Measurements from ENCODE around the gene PROSER3. TPM values are rescaled to one million over a fixed set of nuclear protein-coding genes. Genes with fewer than 3 reads are reported as not detected.

The PROSER3 gene
- total RNA-seq, 1 donor from 2014 or later, result 41.7 TPM

DNA sequence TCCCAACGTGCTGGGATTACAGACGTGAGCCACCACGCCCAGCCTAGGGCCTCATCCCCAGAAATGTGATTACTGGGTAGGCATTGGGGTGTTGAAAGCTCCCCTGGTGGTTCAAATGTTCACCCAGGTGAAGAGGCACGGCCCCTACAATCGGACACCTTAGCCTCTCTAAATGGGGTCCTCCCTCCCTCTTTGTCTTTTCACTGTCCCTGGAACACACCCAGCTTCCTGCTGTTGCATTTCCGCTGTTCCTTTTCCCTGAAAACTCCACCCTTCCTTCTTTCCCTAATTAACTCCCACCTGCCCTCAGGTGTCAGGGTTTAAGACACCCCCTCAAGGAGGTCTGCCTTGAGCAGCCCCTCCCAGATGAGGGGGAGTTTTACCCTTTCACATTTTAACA lies 58.3 kb downstream of the PROSER3 start:
- Mint-ChIP-seq H3K27ac (ENCODE audit: unreplicated experiment) (no peak overlapping the region), H3K9me3 (ENCODE audit: unreplicated experiment) (peaks cover 3% of the 10 kb centered on the region), H3K36me3 (ENCODE audit: unreplicated experiment) (no peaks in the 10 kb centered on the region), H3K27me3 (ENCODE audit: unreplicated experiment) (peaks cover 5% of the 10 kb centered on the region), H3K4me1 (ENCODE audit: low read depth, unreplicated experiment) (peaks cover 4% of the 10 kb centered on the region), H3K4me3 (ENCODE audit: unreplicated experiment) (no peak overlapping the region)
- no peak for DNase-seq
- TF ChIP-seq CTCF (IDR thresholded peaks at IDR 0.05; ENCODE audit: partially characterized antibody, unreplicated experiment), result no peak

- Mint-ChIP-seq H3K27ac (ENCODE audit: unreplicated experiment) (no peak overlapping the region), H3K36me3 (ENCODE audit: unreplicated experiment) (no peaks in the 10 kb centered on the region), H3K27me3 (ENCODE audit: unreplicated experiment) (peaks cover 5% of the 10 kb centered on the region), H3K9me3 (ENCODE audit: unreplicated experiment) (peaks cover 3% of the 10 kb centered on the region), H3K4me3 (ENCODE audit: unreplicated experiment) (no peak overlapping the region), H3K4me1 (ENCODE audit: low read depth, unreplicated experiment) (peaks cover 4% of the 10 kb centered on the region)
- no peak for TF ChIP-seq CTCF (IDR thresholded peaks at IDR 0.05; ENCODE audit: partially characterized antibody, unreplicated experiment)
- DNase-seq, result no peak
Observed at GRCh38 chr19:35816846-35817245, 58.9 kb downstream of the PROSER3 start.

GRCh38 chr19:35818445-35818844 lies 60.5 kb downstream of the PROSER3 start:
- Mint-ChIP-seq H3K9me3 (ENCODE audit: unreplicated experiment) (peaks cover 3% of the 10 kb centered on the region), H3K27me3 (ENCODE audit: unreplicated experiment) (peaks cover 5% of the 10 kb centered on the region), H3K4me1 (ENCODE audit: low read depth, unreplicated experiment) (peaks cover 4% of the 10 kb centered on the region), H3K36me3 (ENCODE audit: unreplicated experiment) (no peaks in the 10 kb centered on the region), H3K27ac (ENCODE audit: unreplicated experiment) (no peak overlapping the region), H3K4me3 (ENCODE audit: unreplicated experiment) (no peak overlapping the region)
- DNase-seq, result no peak
- TF ChIP-seq CTCF (IDR thresholded peaks at IDR 0.05; ENCODE audit: partially characterized antibody, unreplicated experiment), result no peak

Other genes with a start within 250 kb of the PROSER3 start
- 0.88 TPM for gene DMKN, start 244.5 kb upstream of the PROSER3 start, total RNA-seq (ENCODE audit: unreplicated experiment)
- 0.29 TPM for gene SBSN, start 229.9 kb upstream of the PROSER3 start, total RNA-seq (ENCODE audit: unreplicated experiment)
- not detected for gene GAPDHS, start 224.7 kb upstream of the PROSER3 start, total RNA-seq (ENCODE audit: unreplicated experiment)
- 67.2 TPM for gene TMEM147, start 212.6 kb upstream of the PROSER3 start, total RNA-seq (ENCODE audit: unreplicated experiment)
- gene ATP4A, start 194.5 kb upstream of the PROSER3 start, total RNA-seq (ENCODE audit: unreplicated experiment), result 0.32 TPM
- not detected for gene PMIS2, start 172.0 kb upstream of the PROSER3 start, total RNA-seq (ENCODE audit: unreplicated experiment)
- gene HAUS5, start 145.4 kb upstream of the PROSER3 start, total RNA-seq (ENCODE audit: unreplicated experiment), result 15.9 TPM
- 78.7 TPM for gene RBM42, start 129.1 kb upstream of the PROSER3 start, total RNA-seq (ENCODE audit: unreplicated experiment)
- 1.3 TPM for gene ETV2, start 116.4 kb upstream of the PROSER3 start, total RNA-seq (ENCODE audit: unreplicated experiment)
- 448 TPM for gene COX6B1, start 109.9 kb upstream of the PROSER3 start, total RNA-seq (ENCODE audit: unreplicated experiment)
- not detected for gene UPK1A, start 91.7 kb upstream of the PROSER3 start, total RNA-seq (ENCODE audit: unreplicated experiment)
- gene ZBTB32, start 53.6 kb upstream of the PROSER3 start, total RNA-seq (ENCODE audit: unreplicated experiment), result not detected
- gene KMT2B, start 40.2 kb upstream of the PROSER3 start, total RNA-seq (ENCODE audit: unreplicated experiment), result 60.8 TPM
- 4.7 TPM for gene IGFLR1, start 15.7 kb upstream of the PROSER3 start, total RNA-seq (ENCODE audit: unreplicated experiment)
- gene U2AF1L4, start 12.8 kb upstream of the PROSER3 start, total RNA-seq (ENCODE audit: unreplicated experiment), result 24.3 TPM
- 109 TPM for gene PSENEN, start 12.5 kb upstream of the PROSER3 start, total RNA-seq (ENCODE audit: unreplicated experiment)
- 29.8 TPM for gene LIN37, start 9.6 kb upstream of the PROSER3 start, total RNA-seq (ENCODE audit: unreplicated experiment)
- 0.49 TPM for gene HSPB6, start 1.1 kb upstream of the PROSER3 start, total RNA-seq (ENCODE audit: unreplicated experiment)
- gene ARHGAP33, start 17.4 kb downstream of the PROSER3 start, total RNA-seq (ENCODE audit: unreplicated experiment), result 180 TPM
- 0.64 TPM for gene PRODH2, start 54.7 kb downstream of the PROSER3 start, total RNA-seq (ENCODE audit: unreplicated experiment)
- gene NPHS1, start 94.3 kb downstream of the PROSER3 start, total RNA-seq (ENCODE audit: unreplicated experiment), result 4.7 TPM
- 47.1 TPM for gene KIRREL2, start 98.7 kb downstream of the PROSER3 start, total RNA-seq (ENCODE audit: unreplicated experiment)
- gene APLP1, start 110.4 kb downstream of the PROSER3 start, total RNA-seq (ENCODE audit: unreplicated experiment), result 618 TPM
- 7.6 TPM for gene NFKBID, start 142.4 kb downstream of the PROSER3 start, total RNA-seq (ENCODE audit: unreplicated experiment)
- gene HCST, start 144.4 kb downstream of the PROSER3 start, total RNA-seq (ENCODE audit: unreplicated experiment), result not detected
- gene TYROBP, start 150.1 kb downstream of the PROSER3 start, total RNA-seq (ENCODE audit: unreplicated experiment), result not detected
- gene LRFN3, start 178.2 kb downstream of the PROSER3 start, total RNA-seq (ENCODE audit: unreplicated experiment), result 40.6 TPM
- gene SDHAF1, start 237.0 kb downstream of the PROSER3 start, total RNA-seq (ENCODE audit: unreplicated experiment), result 17.7 TPM

Measured in glutamatergic neuron (in vitro differentiated cells).